Right renal pelvis (tissue), 4 donors: ENCODE measurements around the gene MPHOSPH6. TPM values are rescaled to one million over a fixed set of nuclear protein-coding genes. Genes with fewer than 3 reads are reported as not detected.
"Not testable (repeated sequence)": the region's sequence is repeated elsewhere in the genome, so short reads cannot be mapped to it uniquely, and the experiment has no call there.

Experiments used
- DNase-seq, 4 donors: peaks; one replicate each; pipeline ENCODE4 v3.0.0-alpha.2; 2013; ENCODE audit warnings: low read depth in 4 of 4, low spot score in 3 of 4, missing footprints in 1 of 4
- polyA plus RNA-seq, 4 donors: library from polyadenylated mRNA; unstranded; fragments of 120-200 nt; gene quantifications; one replicate each; pipeline ENCODE4 v1.2.1, GENCODE V29; 2013; ENCODE audit not compliant: insufficient read length in 4 of 4

MPHOSPH6 gene
- polyA plus RNA-seq, 4 donors, result 40.7 to 51.6 (median 45.4) TPM

DNA sequence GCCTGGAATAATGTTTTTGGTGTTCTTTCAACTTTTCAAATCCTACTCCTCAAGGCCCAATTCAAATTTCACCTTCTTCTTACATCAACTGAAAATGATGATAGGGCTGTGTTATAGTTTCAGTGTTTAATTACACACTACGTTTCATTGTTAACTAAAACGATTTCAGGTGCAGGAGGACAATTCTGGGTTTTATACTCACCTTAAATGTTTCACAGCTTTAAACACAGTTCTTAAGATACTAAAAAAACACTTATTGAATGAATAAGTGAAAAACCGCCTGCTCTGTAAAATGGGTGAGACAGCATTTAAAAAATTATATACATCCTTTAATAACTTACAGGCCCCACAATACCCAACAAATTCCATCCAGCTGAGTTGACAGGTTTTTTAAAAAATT, 6.2 kb upstream of the MPHOSPH6 start:
- DNase-seq, result no peak

DNA sequence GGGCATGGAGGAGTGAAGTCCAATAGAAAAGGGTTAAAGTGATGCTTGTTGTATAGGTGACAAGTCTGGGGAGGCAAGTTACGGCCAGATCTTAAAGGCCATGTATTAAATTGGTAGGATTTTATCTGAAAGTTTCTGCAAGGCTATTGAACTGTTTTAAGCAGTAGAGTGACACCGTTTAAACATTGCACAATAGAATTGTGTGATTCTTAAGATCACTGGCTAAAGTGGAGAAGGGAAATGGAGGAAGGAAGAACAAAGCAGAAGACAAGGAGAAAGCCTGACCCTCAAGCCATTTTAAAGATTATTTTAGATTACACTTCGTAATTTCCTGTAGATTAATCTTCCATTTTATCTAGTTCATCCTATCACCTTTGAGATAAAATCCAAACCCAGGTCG, 5.6 kb upstream of the MPHOSPH6 start:
- no peak for DNase-seq

GRCh38 chr16:82167670-82168069, 2.4 kb downstream of the MPHOSPH6 start:
- DNase-seq, result no peak

- DNase-seq, result no peak
These were observed 9.8 kb downstream of the MPHOSPH6 start for GRCh38 chr16:82160226-82160625.

- no peak for DNase-seq
These were observed 12.2 kb downstream of the MPHOSPH6 start for GRCh38 chr16:82157836-82158235.

DNA sequence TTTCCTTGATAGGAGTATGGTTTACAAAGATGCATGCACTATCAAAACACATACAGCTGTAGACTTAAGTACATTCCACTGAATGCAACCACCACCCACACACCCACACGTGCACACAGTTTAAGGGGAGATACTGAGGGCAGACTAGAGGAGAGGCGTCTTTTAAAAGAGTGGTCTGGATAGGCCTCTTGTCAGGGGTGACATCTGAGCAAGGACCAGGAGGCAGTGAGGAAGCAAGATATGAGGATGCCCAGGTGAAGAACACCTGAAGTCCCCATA, 12.6 kb downstream of the MPHOSPH6 start:
- no peak for DNase-seq

DNA sequence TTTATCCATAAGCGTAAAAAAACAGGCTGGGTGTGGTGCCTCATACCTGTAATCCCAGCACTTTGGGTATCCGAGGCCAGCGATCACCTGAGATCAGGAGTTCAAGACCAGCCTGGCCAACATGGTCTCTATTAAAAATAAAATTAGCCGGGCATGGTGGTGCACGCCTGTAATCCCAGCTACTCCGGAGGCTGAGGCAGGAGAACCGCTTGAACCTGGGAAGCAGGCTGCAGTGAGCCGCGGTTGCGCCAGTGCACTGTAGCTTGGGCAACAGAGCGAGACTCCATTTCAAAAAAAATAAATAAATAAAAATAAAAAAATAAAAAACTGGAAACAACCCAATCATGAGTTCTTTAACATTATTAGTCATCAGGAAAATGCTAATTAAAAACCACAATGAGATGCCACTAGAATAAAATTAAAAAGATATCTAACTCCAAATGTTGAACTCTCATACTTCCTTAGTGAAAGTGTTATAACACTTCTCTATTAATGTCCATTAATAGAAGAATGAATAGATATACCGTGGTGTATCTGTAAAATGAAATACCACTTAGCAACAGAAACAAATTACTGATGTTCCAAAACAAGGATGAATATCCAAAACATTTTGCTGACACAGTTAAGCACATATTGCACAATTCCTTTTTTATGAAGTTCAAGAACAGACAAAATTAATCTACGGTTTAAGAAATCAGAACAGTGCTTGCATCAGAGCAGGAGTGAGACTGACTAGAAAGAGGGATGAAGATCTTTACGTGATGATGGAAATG, 13.1 kb downstream of the MPHOSPH6 start:
- DNase-seq, result no peak

DNA sequence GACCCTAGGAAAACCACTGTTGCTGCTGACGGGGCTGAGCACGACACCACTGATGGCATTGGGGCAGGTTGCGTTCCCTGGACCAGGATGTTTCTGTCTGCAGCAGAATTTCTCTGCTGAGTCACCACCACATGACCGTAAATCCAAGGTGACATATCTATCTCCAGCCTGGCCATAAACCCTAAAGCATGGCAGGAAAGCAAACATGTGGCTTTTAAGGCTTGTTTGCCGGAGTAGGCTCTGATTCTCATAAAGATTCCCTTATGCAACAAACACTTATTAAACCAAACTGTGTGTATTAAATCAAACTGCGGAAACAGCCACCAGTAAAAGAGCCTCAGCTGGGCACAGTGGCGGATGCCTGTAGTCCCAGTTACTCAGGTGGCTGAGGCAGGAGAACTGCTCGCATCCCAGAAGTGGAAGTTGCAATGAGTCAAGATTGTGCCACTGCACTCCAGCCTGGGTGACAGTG, 17.3 kb downstream of the MPHOSPH6 start:
- DNase-seq, result no peak

DNA sequence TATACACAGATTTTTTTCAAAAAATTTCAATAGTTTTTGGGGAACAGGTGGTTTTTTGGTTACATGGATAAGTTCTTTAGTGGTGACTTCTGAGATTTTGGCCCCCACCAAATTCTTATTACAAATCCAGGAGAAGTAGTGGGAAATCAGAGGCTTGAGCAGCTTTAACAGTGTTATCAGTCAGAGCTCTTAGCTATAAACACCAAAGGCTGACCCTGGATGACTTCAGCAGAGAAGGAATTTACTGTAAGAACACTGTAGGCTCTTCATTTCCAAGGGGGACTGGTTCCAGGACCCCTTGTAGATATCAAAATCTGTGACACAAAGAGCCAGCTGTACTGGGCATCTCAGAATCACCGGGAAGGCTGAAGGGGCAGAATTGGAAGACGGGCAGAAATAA, 17.8 kb downstream of the MPHOSPH6 start:
- no peak for DNase-seq

DNA sequence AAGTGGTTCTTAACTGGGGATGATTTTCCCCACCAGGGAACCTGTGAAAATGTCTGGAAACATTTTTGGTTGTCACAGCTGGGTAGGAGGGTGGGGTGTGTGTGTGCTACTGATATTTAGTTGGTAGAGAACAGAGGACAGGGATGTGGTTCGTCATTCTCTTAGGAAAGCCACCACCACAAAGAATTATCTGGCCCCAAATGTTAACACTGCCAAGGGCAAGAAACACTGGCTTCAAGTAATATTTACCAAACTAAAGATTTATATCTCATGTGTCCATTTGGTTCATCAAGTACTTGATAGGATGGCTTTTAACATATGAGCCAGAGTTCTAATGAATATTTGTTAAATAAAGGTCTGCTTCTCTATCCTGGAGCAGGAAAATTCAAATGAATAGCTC, 19.5 kb downstream of the MPHOSPH6 start:
- no peak for DNase-seq

DNA sequence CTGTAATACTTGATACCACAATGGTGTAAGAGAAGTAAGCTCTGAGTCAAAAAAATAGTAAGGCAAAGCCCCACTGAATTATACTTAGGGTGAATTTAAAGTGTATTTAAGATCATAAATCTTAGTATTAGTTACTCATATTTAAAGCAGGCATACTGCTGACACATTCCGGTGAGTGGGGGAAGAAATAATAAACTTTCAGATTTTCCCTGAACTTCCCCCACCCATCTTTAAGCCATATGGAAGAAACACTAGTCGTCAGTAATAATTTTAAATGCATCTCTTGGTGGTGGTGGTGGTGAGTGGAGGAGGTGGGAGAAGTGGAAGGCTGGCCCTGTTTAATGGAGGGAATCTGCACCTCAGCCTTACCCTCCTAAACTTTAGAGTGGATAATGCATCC, 20.5 kb downstream of the MPHOSPH6 start:
- no peak for DNase-seq

DNA sequence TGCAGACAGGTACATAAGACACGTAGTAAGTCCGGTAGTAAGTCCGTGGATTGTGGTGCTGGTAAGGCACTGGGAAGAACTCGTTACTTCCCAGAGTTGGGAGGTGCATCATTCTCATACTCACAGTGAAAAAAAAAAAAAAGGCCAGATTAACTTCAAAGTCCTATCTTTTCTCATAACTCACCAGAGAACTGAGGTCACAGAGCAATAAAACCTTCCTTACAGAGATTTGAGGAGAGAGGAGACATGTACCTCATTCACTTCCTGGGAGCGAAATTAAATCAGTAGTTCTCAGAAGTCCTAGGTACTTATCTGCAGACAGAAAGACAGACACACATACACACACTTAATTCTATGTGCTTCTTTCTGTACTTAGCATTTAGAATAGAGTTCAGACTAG, 22.5 kb downstream of the MPHOSPH6 start:
- DNase-seq, result no peak

DNA sequence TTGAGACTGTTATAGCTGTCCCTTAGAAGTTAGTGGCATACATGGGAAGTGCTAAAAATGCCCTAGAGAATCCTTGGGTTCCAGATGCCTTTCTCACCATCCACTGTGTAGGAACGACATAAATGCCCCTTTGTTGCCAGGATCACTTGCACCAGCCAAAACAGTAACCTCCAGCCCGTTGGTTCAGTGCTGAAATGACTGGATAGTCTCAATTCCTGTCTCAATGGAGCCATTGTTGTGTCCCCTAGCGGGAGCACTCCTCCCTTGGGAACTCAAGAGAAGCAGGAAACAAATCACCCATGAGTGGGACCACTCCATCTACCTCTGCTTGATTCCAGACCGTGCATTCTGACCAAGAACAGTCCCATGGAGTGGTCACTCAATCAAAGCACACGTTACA, 23.1 kb downstream of the MPHOSPH6 start:
- DNase-seq, result no peak

DNA sequence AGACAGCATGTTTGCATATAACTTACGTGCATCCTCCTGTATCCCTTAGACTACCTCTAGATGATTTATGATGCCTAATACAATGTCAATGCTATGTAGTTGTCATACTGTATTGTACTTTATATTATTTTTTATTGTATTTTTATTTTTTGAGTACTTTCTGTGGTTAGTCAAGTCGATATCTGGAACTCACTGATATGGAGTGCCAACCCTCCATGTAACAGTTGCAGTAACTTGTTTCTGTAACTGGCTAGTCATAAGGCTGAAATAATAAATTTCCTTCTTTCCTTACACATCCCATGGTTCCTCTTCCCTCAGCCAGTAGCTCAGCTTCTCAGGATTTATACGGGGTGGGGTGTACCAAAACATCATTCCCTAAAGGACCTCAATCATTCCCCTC, 23.5 kb downstream of the MPHOSPH6 start:
- no peak for DNase-seq

- not testable (repeated sequence) for DNase-seq
These were observed 30.8 kb downstream of the MPHOSPH6 start for GRCh38 chr16:82139286-82139571.

GRCh38 chr16:82138478-82139285, 31.3 kb downstream of the MPHOSPH6 start:
- DNase-seq, result no peak

- no peak for DNase-seq
These were observed 32.2 kb downstream of the MPHOSPH6 start for GRCh38 chr16:82137822-82138167.

DNA sequence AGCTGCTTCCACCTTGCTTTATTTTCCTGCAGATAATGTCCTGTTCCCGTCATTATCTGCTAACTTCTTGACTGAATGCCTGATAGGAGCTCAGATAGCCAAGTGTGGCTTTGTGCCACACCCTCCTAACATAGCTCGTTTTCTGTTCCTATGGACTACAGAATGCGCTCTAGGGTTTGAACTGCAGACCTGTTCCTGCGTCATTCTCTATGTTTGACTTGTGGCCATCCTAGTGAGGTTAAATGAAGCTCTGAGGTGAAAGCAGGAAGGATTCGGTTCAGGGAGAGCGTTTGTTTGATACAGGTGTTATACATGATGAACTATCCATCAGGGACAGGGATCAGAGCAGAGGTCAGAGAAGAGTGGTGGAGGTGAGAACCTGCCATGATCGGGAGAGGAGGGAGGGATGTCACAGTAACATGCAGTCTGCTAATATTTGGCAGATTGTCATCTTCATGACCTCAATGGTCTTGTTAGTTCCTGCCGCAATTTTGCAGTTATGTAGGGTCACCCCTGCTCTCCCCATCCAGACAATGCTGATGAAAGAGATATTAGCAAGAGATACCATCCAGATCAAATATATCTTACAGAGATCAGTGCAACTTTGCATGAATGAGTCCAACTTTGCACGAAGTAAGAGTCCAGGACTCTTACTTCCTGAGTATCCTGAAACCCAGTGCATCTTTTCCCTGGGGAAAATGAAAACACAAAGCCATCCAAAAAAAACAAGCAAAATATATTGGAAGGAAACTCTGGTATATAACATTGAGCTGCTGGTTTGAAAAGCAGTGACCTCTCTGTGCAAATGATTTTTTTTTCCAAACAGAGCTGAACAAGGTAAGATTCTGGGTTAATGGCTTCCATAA, 32.8 kb downstream of the MPHOSPH6 start:
- DNase-seq, result no peak

DNA sequence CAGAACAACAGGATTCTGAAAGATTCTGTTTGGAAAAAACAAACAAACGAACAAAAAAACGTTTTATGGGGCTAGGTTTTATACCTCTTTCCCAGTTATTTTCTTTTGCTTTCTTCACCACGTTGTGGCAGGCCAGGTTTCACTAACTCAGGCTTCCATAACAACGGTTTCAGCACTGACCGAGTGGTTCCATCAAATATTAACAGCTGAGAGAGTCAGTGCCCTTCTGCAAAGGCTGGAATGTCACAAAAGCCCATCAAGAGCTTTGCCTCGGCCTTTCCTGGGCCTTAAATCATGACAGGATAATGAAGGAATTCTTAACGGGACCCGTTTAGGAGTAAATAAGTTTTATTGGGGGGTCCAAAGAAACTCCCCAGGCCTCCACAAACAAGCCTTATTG, 34.2 kb downstream of the MPHOSPH6 start:
- peak in 3 of 4 donors; percentile 35 to 40 (median 39) for DNase-seq

GRCh38 chr16:82134846-82135245, 35.2 kb downstream of the MPHOSPH6 start:
- DNase-seq, result no peak

- DNase-seq, result no peak
These were observed 36.2 kb downstream of the MPHOSPH6 start for GRCh38 chr16:82133798-82134197.

- no peak for DNase-seq
These were observed 40.1 kb downstream of the MPHOSPH6 start for GRCh38 chr16:82129881-82130280.
